Heart left ventricle (tissue), 16 donors: Measurements from ENCODE around the gene PACSIN2. TPM values are rescaled to one million over a fixed set of nuclear protein-coding genes. Genes with fewer than 3 reads are reported as not detected.
A peak's percentile ranks its signal among the peaks of the same experiment; 100 is the strongest.
"Not testable (repeated sequence)": the region's sequence is repeated elsewhere in the genome, so short reads cannot be mapped to it uniquely, and the experiment has no call there.

Experiments used
- ATAC-seq, 4 donors: fragments of 200-7000 bp; cut with Tn5 transposase; one replicate each; pipeline ENCODE4 v1.9.1; 2020 to 2022; ENCODE audit warnings: moderate library complexity in 4 of 4, mild to moderate bottlenecking in 3 of 4, moderate number of reproducible peaks in 1 of 4
- DNase-seq, 5 donors: peaks; one replicate each; pipeline ENCODE4 v3.0.0-alpha.2; 2020
- H3K27ac ChIP-seq, 12 donors: fragments of 200-600 bp; sonication (generic) in 4 of 12; one replicate each; pipeline versions ENCODE4 v1.5.0 to v1.8.0; 2016 to 2022; ENCODE audit warnings: mild to moderate bottlenecking in 2 of 12
- H3K27me3 ChIP-seq, 9 donors: fragments of 200-600 bp; sonication (generic) in 2 of 9; one replicate each; pipeline versions ENCODE4 v1.5.1 to v1.8.0; 2016 to 2022; ENCODE audit warnings: mild to moderate bottlenecking in 3 of 9
- H3K36me3 ChIP-seq, 9 donors: fragments of 200-600 bp; sonication (generic) in 2 of 9; one replicate each; pipeline versions ENCODE4 v1.5.0 to v1.8.0; 2018 to 2022; ENCODE audit warnings: mild to moderate bottlenecking in 2 of 9
- H3K4me1 ChIP-seq, 12 donors: fragments of 200-600 bp; sonication (generic) in 4 of 12; one replicate each; pipeline versions ENCODE4 v1.5.0 to v1.8.0; 2016 to 2022; ENCODE audit warnings: mild to moderate bottlenecking in 3 of 12
- H3K4me3 ChIP-seq, 12 donors: fragments of 200-600 bp; sonication (generic) in 4 of 12; one replicate each; pipeline versions ENCODE4 v1.5.0 to v1.8.0; 2017 to 2022; ENCODE audit warnings: mild to moderate bottlenecking in 9 of 12, moderate library complexity in 4 of 12
- H3K9me3 ChIP-seq, 12 donors: fragments of 200-600 bp; sonication (generic) in 4 of 12; one replicate each; pipeline versions ENCODE4 v1.5.0 to v1.8.0; 2016 to 2022; ENCODE audit warnings: mild to moderate bottlenecking in 1 of 12
- POLR2A ChIP-seq, 2 donors: fragments of 450-650 bp; IDR thresholded peaks; one replicate each; pipeline ENCODE4 v1.6.1; 2017; ENCODE audit warnings: antibody characterized with exemption in 2 of 2, mild to moderate bottlenecking in 2 of 2, moderate library complexity in 2 of 2
- WGBS, 4 donors: extraction: QIAGEN DNeasy Blood & Tissue Kit in 2 of 4; methylation state at CpG; one replicate each; pipeline versions ENCODE4 v1.1.5 to v1.1.7; 2013 to 2018; 5-methylcytosine and 5-hydroxymethylcytosine counted together
- intact Hi-C, 10 donors: fragments of 100-400 bp; cut with DNase I; formaldehyde crosslinking; loops; one replicate each; pipeline versions ENCODE4 v1.11.1 to v1.14.2; 2022
- polyA plus RNA-seq, 2 donors: library from polyadenylated mRNA; stranded (reverse); fragments of 200-250 nt; gene quantifications; one replicate each; pipeline ENCODE4 v1.2.3, GENCODE V29; 2013
- total RNA-seq, 9 donors: library from RNA; depleted of rRNA in 2 of 9; stranded (reverse); fragments of >200 nt in 2 of 9; fragmentation: NEBNext Ultra II Directional in 3 of 9; extraction: Animal tissue kit (Norgen Biotek cat#: 25700) in 3 of 9; gene quantifications; one replicate each; pipeline versions ENCODE4 v1.1.0 to v1.2.4, GENCODE V29; 2016 to 2023
- TF ChIP-seq, protein P1 (sequence below), 12 donors: fragments of 200-600 bp; sonication (generic) in 4 of 12; IDR thresholded peaks; one replicate each; pipeline versions ENCODE4 v1.5.0 to v1.8.0; 2018 to 2022; ENCODE audit warnings: antibody characterized with exemption in 12 of 12, mild to moderate bottlenecking in 5 of 12
- donor health status: ischemic (EF 13 %, LVEDD 7.1; RV severe dilation, severe dysfunction).
- donor health status: healthy with polysubstance abuse.
- donor health status: DM: no; HTN: yes; CAD: no.
- donor health status: DM: no; HTN: no; CAD: no.
- donor health status: ischemic (EF 25% LVEDD 6.9; RV normal size, moderate dysfunction).
- donor health status: ischemic (EF 25% LVEDD 5.7; RV mildly dilated, moderate dysfunction).
- donor health status: healthy.
- donor health status: DM: yes; HTN: yes; CAD: no.
- donor health status: ischemic (EF 35%, LVEDD 5.7; RV mildly dilated, moderate dysfunction).
- donor health status: nonischemic (EF 11% LVEDD 7.7; RV severe dilation, severe dysfunction).
- donor health status: DM: yes; HTN: yes; CAD: no.
- donor health status: PGD.
- donor health status: ischemic (EF 29% LVEDD 5.4; RV normal size, mild dysfunction).
- donor health status: nonischemic (EF 23%, LVEDD 6.1; RV moderate dilation, normal function).

PACSIN2 gene
- total and polyA plus RNA-seq, 11 donors = 26.5 to 87.1 (median 59.3) TPM

DNA sequence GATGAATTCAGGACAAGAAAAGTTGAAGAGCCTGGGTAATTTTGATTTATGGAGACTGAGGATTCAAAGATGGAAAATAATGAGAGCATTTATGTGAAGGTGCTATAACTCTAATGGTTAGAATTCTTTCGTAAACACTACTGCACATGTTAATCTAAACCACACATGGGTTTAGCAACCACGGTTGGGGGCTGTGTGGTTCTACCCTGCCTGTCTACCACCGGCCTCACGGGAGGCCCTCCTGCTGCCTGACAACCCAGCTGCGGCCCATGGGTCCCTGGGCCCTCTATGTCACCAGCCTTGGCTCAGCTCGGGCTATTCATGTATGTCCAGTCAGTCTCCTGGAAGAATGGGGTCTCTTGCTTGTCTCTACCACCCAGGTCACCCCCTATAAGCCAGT, 89.4 kb downstream of the PACSIN2 start:
- TF ChIP-seq POLR2A (IDR thresholded peaks at IDR 0.05) = no peak
- TF ChIP-seq, protein P1, sequence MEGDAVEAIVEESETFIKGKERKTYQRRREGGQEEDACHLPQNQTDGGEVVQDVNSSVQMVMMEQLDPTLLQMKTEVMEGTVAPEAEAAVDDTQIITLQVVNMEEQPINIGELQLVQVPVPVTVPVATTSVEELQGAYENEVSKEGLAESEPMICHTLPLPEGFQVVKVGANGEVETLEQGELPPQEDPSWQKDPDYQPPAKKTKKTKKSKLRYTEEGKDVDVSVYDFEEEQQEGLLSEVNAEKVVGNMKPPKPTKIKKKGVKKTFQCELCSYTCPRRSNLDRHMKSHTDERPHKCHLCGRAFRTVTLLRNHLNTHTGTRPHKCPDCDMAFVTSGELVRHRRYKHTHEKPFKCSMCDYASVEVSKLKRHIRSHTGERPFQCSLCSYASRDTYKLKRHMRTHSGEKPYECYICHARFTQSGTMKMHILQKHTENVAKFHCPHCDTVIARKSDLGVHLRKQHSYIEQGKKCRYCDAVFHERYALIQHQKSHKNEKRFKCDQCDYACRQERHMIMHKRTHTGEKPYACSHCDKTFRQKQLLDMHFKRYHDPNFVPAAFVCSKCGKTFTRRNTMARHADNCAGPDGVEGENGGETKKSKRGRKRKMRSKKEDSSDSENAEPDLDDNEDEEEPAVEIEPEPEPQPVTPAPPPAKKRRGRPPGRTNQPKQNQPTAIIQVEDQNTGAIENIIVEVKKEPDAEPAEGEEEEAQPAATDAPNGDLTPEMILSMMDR (IDR thresholded peaks at IDR 0.05) = no peak
- ATAC-seq (peak in 2 of 4 donors; percentile 4 to 20), DNase-seq (no peak)
- Histone ChIP-seq H3K4me3 (no peak overlapping the region), H3K27ac (peak overlapping the region in 9 of 12 donors; percentile 8 to 90 (median 41)), H3K9me3 (no peaks in the 10 kb centered on the region), H3K27me3 (no peaks in the 10 kb centered on the region), H3K36me3 (no peaks in the 10 kb centered on the region), H3K4me1 (peaks cover 10 to 94% (median 69%) of the 10 kb centered on the region in 12 donors)
- intact Hi-C loops = no loop called here
- 67 to 77% (median 70%) methylated on average over 6 of the region's 6 CpGs for WGBS, 4 donors

DNA sequence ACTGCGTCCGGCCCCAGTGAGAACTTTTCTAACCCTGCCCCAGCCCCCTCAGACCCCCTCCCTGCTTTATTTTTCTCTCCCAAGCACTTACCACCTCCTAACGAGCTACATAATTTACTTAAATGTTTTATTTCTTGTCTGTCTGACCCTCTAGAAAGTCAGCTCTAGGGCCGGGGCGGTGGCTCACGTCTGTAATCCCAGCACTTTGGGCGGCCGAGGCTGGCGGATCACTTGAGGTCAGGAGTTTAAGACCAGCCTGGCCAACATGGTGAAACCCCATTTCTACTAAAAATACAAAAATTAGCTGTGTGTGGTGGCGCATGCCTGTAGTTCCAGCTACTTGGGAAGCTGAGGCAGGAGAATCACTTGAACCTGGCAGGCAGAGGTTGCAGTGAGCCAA, 89.9 kb downstream of the PACSIN2 start:
- ATAC-seq, H3K9me3 ChIP-seq, DNase-seq, H3K27me3 ChIP-seq, intact Hi-C loops, H3K4me3 ChIP-seq, H3K36me3 ChIP-seq: not testable (repeated sequence)
- WGBS, 4 donors = 94 to 96% (median 95%) methylated on average over 10 of the region's 10 CpGs
- Histone ChIP-seq H3K27ac (peak overlapping the region in 4 of 12 donors; percentile 10 to 90 (median 66)), H3K4me1 (peaks cover 7 to 94% (median 68%) of the 10 kb centered on the region in 12 donors)

DNA sequence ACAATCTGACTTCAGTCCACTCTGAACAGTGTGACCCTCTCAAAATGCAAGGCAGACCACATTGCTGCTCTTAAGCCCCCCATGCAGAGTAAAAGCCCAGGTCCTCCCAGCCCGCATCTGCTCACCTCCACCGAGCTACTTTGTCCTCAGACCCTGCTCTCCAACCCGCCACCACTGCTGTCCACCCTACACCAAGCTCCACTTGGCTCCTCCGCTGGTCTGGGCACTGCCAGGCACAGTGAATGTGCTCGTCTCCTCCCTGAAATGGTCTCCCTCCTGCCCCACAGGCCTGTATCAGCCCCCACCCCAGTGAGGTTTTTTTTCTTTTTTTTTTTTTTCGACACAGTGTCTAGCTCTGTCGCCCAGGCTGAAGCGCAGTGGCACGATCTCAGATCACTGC, 90.5 kb downstream of the PACSIN2 start:
- no peak for TF ChIP-seq POLR2A (IDR thresholded peaks at IDR 0.05)
- TF ChIP-seq, protein P1 (IDR thresholded peaks at IDR 0.05) = no peak
- DNase-seq = no peak
- no peaks in the 10 kb centered on the region for H3K9me3 ChIP-seq
- no peaks in the 10 kb centered on the region for H3K27me3 ChIP-seq
- H3K27ac ChIP-seq = peak overlapping the region in 1 of 12 donors; percentile 90
- H3K36me3 ChIP-seq = no peaks in the 10 kb centered on the region
- WGBS, 4 donors = 95 to 97% (median 96%) methylated on average over 9 of the region's 9 CpGs
- intact Hi-C loops = no loop called here
- H3K4me3 ChIP-seq = no peak overlapping the region
- no peak for ATAC-seq
- H3K4me1 ChIP-seq = peaks cover 3 to 93% (median 67%) of the 10 kb centered on the region in 12 donors

DNA sequence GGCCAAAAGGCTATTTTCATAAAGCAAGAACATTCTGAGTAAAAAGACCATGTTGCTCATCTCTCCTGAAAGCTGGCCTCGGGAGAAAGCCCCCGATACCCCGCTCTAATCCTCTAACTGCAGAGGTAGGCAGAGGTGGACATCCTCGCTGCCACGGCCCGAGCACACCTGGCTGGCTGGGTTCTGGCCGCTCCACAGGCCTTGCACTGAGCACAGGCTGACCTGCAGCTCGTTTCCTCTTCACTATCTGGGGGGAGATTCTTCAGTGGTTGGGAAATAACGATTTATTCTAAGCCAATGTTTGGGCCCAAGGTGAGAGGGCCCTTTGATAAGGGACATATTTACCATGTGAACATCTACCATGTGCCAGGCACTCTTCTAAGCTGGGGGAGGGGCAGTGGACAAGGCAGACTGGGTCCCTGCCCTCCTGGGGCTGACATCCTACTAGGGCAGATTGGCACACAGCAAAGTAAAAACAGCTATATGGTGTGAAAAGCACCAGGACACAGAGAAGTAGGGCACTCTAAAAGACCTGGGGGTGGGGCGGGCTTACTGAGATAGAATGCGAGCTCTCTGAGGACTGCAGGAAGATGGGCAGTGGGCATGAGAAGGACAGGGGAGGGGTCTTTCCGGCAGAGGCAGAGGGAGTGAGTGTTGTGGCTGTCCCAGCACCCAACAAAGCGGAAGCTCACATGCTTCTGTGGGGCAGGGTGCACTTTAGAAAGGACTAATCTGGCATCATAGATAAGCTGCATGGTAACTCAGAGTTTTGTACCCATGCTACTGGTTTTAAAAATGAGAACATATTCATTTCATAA, 92.4 kb downstream of the PACSIN2 start:
- Histone ChIP-seq H3K9me3 (no peaks in the 10 kb centered on the region), H3K27ac (peak overlapping the region in 7 of 12 donors; percentile 4 to 69 (median 30)), H3K4me3 (no peak overlapping the region), H3K36me3 (no peaks in the 10 kb centered on the region), H3K4me1 (peaks cover 3 to 93% (median 68%) of the 10 kb centered on the region in 12 donors), H3K27me3 (no peaks in the 10 kb centered on the region)
- WGBS, 4 donors = 72 to 80% (median 72%) methylated on average over 13 of the region's 13 CpGs
- intact Hi-C loops = no loop called here
- TF ChIP-seq, protein P1 (IDR thresholded peaks at IDR 0.05) = no peak
- ATAC-seq (peak in 2 of 4 donors; percentile 19 to 30), DNase-seq (peak in 1 of 5 donors; percentile 19)
